OCI-LY3 (cell line): ENCODE data around the gene CCDC34.

ENCODE experiments used
- EZH2phosphoT487 ChIP-seq: fragments of 200-600 bp; shearing (Covaris generic); IDR thresholded peaks from 2 replicates; pipeline ENCODE4 v1.6.1; 2018; ENCODE audit warnings: antibody characterized with exemption, mixed run types, low read depth
- TF ChIP-seq, protein P1 (sequence below): fragments of 200-600, 300-600 bp; sonication (generic); IDR thresholded peaks from 2 replicates; pipeline ENCODE4 v1.5.1; 2014; ENCODE audit warnings: antibody characterized with exemption, low read length, low read depth

DNA sequence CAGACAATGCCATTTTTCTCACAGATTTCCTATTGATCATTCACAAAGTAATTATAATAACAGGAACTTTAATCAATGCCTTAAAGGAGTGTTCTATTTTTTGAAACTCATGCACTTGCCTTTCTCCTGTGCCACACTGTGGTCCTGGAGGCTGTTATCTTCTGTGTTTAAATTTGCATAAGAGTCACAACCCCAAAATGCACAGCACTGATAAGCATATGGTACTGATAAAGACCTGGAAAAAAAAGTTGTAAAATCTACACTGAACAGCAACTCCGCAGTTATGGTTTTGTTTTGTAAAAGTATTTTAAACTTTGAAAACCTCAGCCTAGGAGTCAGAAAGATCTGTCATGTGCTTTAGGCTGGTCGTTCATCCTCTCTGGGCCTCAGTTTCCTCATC is 9.1 kb upstream of the CCDC34 start:
- TF ChIP-seq, protein P1, sequence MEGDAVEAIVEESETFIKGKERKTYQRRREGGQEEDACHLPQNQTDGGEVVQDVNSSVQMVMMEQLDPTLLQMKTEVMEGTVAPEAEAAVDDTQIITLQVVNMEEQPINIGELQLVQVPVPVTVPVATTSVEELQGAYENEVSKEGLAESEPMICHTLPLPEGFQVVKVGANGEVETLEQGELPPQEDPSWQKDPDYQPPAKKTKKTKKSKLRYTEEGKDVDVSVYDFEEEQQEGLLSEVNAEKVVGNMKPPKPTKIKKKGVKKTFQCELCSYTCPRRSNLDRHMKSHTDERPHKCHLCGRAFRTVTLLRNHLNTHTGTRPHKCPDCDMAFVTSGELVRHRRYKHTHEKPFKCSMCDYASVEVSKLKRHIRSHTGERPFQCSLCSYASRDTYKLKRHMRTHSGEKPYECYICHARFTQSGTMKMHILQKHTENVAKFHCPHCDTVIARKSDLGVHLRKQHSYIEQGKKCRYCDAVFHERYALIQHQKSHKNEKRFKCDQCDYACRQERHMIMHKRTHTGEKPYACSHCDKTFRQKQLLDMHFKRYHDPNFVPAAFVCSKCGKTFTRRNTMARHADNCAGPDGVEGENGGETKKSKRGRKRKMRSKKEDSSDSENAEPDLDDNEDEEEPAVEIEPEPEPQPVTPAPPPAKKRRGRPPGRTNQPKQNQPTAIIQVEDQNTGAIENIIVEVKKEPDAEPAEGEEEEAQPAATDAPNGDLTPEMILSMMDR = no peak
- TF ChIP-seq EZH2phosphoT487 = no peak
